Measurements from ENCODE around the gene TMEM222. TPM values are rescaled to one million over a fixed set of nuclear protein-coding genes. Genes with fewer than 3 reads are reported as not detected.
A peak's percentile ranks its signal among the peaks of the same experiment; 100 is the strongest.

TMEM222 gene
- total and polyA plus RNA-seq, 2 of the 4 experiments (the other 2 are of a cell fraction) = 19.9 to 54.1 TPM

- Histone ChIP-seq H3K18ac (ENCODE audit: low read depth, low read length) (no peak overlapping the region), H4K91ac (ENCODE audit: insufficient read depth, low read depth, low read length) (no peak overlapping the region), H3K56ac (ENCODE audit: extremely low read depth, insufficient read depth, low read length) (no peak overlapping the region), H3K27me3 (ENCODE audit: control insufficient read depth, insufficient read depth, low read length) (no peaks in the 10 kb centered on the region), H2BK15ac (ENCODE audit: low read depth, low read length) (no peak overlapping the region), H3K4ac (ENCODE audit: low read depth, low read length) (no peak overlapping the region), H4K8ac (ENCODE audit: low read depth in 2 of 2, low read length in 2 of 2) (no peak overlapping the region), H3K27ac (ENCODE audit: insufficient read depth, low read length) (no peak overlapping the region), H4K20me1 (ENCODE audit: insufficient read depth, low read length) (no peaks in the 10 kb centered on the region), H4K5ac (ENCODE audit: low read depth, low read length) (no peak overlapping the region), H3K4me3 (ENCODE audit: insufficient read depth, low read depth, low read length) (no peak overlapping the region), H2BK5ac (ENCODE audit: low read depth, low read length, poor library complexity, severe bottlenecking) (no peak overlapping the region), H3K4me1 (ENCODE audit: control insufficient read depth, insufficient read depth, low read length) (peaks cover 7% of the 10 kb centered on the region), H3K36me3 (ENCODE audit: control insufficient read depth, insufficient read depth, low read length) (peaks cover 6% of the 10 kb centered on the region; the same call in 1 of the 2 replicates), H3K9me1 (ENCODE audit: insufficient read depth, low read length) (no peaks in the 10 kb centered on the region), H3K23ac (ENCODE audit: low read depth, low read length) (no peak overlapping the region), H3K4me2 (ENCODE audit: low read depth, low read length) (no peak overlapping the region), H2BK120ac (ENCODE audit: low read depth, low read length) (no peak overlapping the region), H3K9me3 (ENCODE audit: control insufficient read depth, insufficient read depth, low read length) (no peaks in the 10 kb centered on the region), H3K9ac (ENCODE audit: low read depth, low read length) (no peak overlapping the region), H2AK5ac (ENCODE audit: low read depth, low read length) (no peak overlapping the region), H3K79me1 (ENCODE audit: low read depth in 1 of 2, low read length in 2 of 2) (peaks cover 0 to 10% of the 10 kb centered on the region in 2 experiments; a peak in 2 of 4 replicates), H2AK9ac (replicated peaks; ENCODE audit: low read depth, low read length, poor library complexity) (peak overlapping the region; percentile 38), H2BK20ac (ENCODE audit: low read depth, low read length) (no peak overlapping the region), H3K14ac (replicated peaks; ENCODE audit: low read depth, low read length) (no peak overlapping the region), H2AFZ (replicated peaks; ENCODE audit: low read length, poor library complexity) (no peak overlapping the region)
- CTCF ChIA-PET = no interaction called here
- 87% methylated on average over 8 of the region's 11 CpGs; no CpG with 5 or more reads in 1 of the 2 experiments for WGBS, 2 experiments (ENCODE audit: extremely low coverage in 2 of 2, insufficient read length in 1 of 2)
- intact Hi-C loops (cut with micrococcal nuclease) (no loop called here), in situ Hi-C loops (cut with MboI; ENCODE audit: low sequenced_read_pairs) (no loop called here), dilution Hi-C loops (cut with HindIII; ENCODE audit: low sequenced_read_pairs, unreplicated experiment) (no loop called here)
- TF ChIP-seq RCOR1 (IDR thresholded peaks at IDR 0.05; ENCODE audit: insufficient replicate concordance, low read length) (no peak), POLR2A (IDR thresholded peaks at IDR 0.05; ENCODE audit: low read depth, low read length) (no peak), MAFK (IDR thresholded peaks at IDR 0.05; ENCODE audit: low read depth, low read length) (no peak), CHD1 (IDR thresholded peaks at IDR 0.05; ENCODE audit: low read depth, low read length) (no peak), CEBPB (IDR thresholded peaks at IDR 0.05; ENCODE audit: low read depth, low read length) (no peak), RAD21 (IDR thresholded peaks at IDR 0.05; ENCODE audit: low read length) (no peak), NFE2L2 (IDR thresholded peaks at IDR 0.05; ENCODE audit: low read depth, low read length) (no peak), FOS (IDR thresholded peaks at IDR 0.05; ENCODE audit: low read depth, low read length) (no peak), USF2 (IDR thresholded peaks at IDR 0.05; ENCODE audit: low read depth, low read length) (no peak), BHLHE40 (IDR thresholded peaks at IDR 0.05; ENCODE audit: low read depth, low read length) (no peak), MXI1 (IDR thresholded peaks at IDR 0.05; ENCODE audit: borderline replicate concordance, low read depth, low read length) (no peak), MAZ (IDR thresholded peaks at IDR 0.05; ENCODE audit: borderline replicate concordance, low read depth, low read length) (no peak), ELK1 (IDR thresholded peaks at IDR 0.05; ENCODE audit: borderline replicate concordance, low read depth, low read length) (no peak), CTCF (conservative IDR thresholded peaks at IDR 0.05; ENCODE audit: low read depth, low read length) (no peak), SMC3 (IDR thresholded peaks at IDR 0.05; ENCODE audit: low read depth, low read length) (no peak), RFX5 (IDR thresholded peaks at IDR 0.05; ENCODE audit: low read depth, low read length) (no peak)
- POLR2A ChIA-PET (ENCODE audit: unreplicated experiment) = no interaction called here
- no TSS peak for BruUV-seq (replicated peaks)
- ATAC-seq (ENCODE audit: low read depth) (no peak), DNase-seq (no peak)
These were observed 15.9 kb upstream of the TMEM222 start for GRCh38 chr1:27306071-27306470.

Measured in IMR-90 (cell line).